Measurements from ENCODE around the gene TMEM255A. TPM values are rescaled to one million over a fixed set of nuclear protein-coding genes. Genes with fewer than 3 reads are reported as not detected.
"Not testable (repeated sequence)": the region's sequence is repeated elsewhere in the genome, so short reads cannot be mapped to it uniquely, and the experiment has no call there.

The TMEM255A gene
- total RNA-seq, 1 donor from 2014 or later = 3.5 TPM

DNA sequence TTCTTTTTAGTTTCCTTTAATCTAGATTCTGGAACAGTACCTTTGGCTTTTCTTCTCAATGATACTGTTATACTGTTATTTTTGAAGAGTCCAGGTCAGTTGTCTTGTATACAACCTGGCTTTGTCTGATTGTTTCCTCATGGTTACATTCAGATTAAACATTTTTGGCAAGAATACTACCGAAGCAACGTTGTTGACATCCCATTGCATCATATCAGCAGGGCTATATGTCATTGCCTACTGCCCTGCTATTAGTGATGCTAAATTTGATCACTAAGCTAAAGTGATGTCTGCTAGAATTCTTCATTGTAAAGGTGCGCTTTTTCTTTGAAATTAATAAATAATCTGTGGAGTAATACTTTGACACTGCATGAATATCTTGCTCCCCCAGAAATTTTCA lies 44.8 kb upstream of the TMEM255A start:
- H3F3A ChIP-seq (ENCODE audit: low read depth) = no peaks in the 10 kb centered on the region
- H3K79me2 ChIP-seq (ENCODE audit: low read depth) = no peaks in the 10 kb centered on the region
- no peaks in the 10 kb centered on the region for H3K9me3 ChIP-seq (ENCODE audit: low read depth)
- no peaks in the 10 kb centered on the region for H3K36me3 Mint-ChIP-seq
- H3K9ac ChIP-seq = no peak overlapping the region
- peaks cover 29% of the 10 kb centered on the region for H3K4me1 Mint-ChIP-seq
- H3K27ac Mint-ChIP-seq = no peak overlapping the region
- H2AFZ ChIP-seq (replicated peaks) = no peak overlapping the region
- H4K20me1 ChIP-seq (ENCODE audit: low read depth) = no peaks in the 10 kb centered on the region
- H3K9me3 Mint-ChIP-seq = peaks cover 8% of the 10 kb centered on the region
- H3K4me2 ChIP-seq = no peak overlapping the region
- H3K27me3 Mint-ChIP-seq (ENCODE audit: insufficient read depth, low read depth) = peaks cover 5% of the 10 kb centered on the region
- DNase-seq (ENCODE audit: low spot score) = no peak
- H3K4me1 ChIP-seq = no peaks in the 10 kb centered on the region
- no peak overlapping the region for H3K4me3 ChIP-seq
- no peak overlapping the region for H3K4me3 Mint-ChIP-seq
- H3K27ac ChIP-seq = no peak overlapping the region
- TF ChIP-seq CTCF (IDR thresholded peaks at IDR 0.05) (no peak), EZH2phosphoT487 (IDR thresholded peaks at IDR 0.05) (no peak), EZH2 (IDR thresholded peaks at IDR 0.05) (no peak)
- no peaks in the 10 kb centered on the region for H3K36me3 ChIP-seq
- H3K27me3 ChIP-seq = no peaks in the 10 kb centered on the region

- H3K4me2 ChIP-seq = no peak overlapping the region
- no peak overlapping the region for H3K4me3 Mint-ChIP-seq
- H3K4me1 ChIP-seq = no peaks in the 10 kb centered on the region
- no peaks in the 10 kb centered on the region for H3K79me2 ChIP-seq (ENCODE audit: low read depth)
- H3K36me3 ChIP-seq = no peaks in the 10 kb centered on the region
- no peak for DNase-seq (ENCODE audit: low spot score)
- no peak overlapping the region for H3K27ac ChIP-seq
- peaks cover 14% of the 10 kb centered on the region for H3K9me3 Mint-ChIP-seq
- H3K9ac ChIP-seq = no peak overlapping the region
- no peaks in the 10 kb centered on the region for H3K36me3 Mint-ChIP-seq
- no peak overlapping the region for H2AFZ ChIP-seq (replicated peaks)
- no peaks in the 10 kb centered on the region for H3K9me3 ChIP-seq (ENCODE audit: low read depth)
- no peaks in the 10 kb centered on the region for H3K4me1 Mint-ChIP-seq
- H3K27me3 ChIP-seq = no peaks in the 10 kb centered on the region
- TF ChIP-seq EZH2phosphoT487 (IDR thresholded peaks at IDR 0.05) = no peak
- no peak for TF ChIP-seq CTCF (IDR thresholded peaks at IDR 0.05)
- TF ChIP-seq EZH2 (IDR thresholded peaks at IDR 0.05) = no peak
- no peaks in the 10 kb centered on the region for H4K20me1 ChIP-seq (ENCODE audit: low read depth)
- H3K27ac Mint-ChIP-seq = no peak overlapping the region
- no peak overlapping the region for H3K4me3 ChIP-seq
- no peaks in the 10 kb centered on the region for H3F3A ChIP-seq (ENCODE audit: low read depth)
- H3K27me3 Mint-ChIP-seq (ENCODE audit: insufficient read depth, low read depth) = peaks cover 9% of the 10 kb centered on the region
These were observed 39.3 kb upstream of the TMEM255A start for GRCh38 chrX:120350450-120351138.

- H3K4me1 Mint-ChIP-seq; H3K4me3 Mint-ChIP-seq; H3K9me3 ChIP-seq (ENCODE audit: low read depth); H3K36me3 ChIP-seq; DNase-seq (ENCODE audit: low spot score); H3K79me2 ChIP-seq (ENCODE audit: low read depth); H3K36me3 Mint-ChIP-seq; H4K20me1 ChIP-seq (ENCODE audit: low read depth); H3K9ac ChIP-seq; H3K27me3 ChIP-seq; H3K27me3 Mint-ChIP-seq (ENCODE audit: insufficient read depth, low read depth); H3K4me2 ChIP-seq; H2AFZ ChIP-seq (replicated peaks); H3K27ac Mint-ChIP-seq; H3K27ac ChIP-seq; H3K9me3 Mint-ChIP-seq; H3K4me1 ChIP-seq; H3K4me3 ChIP-seq; H3F3A ChIP-seq (ENCODE audit: low read depth): not testable (repeated sequence)
These were observed 33.3 kb upstream of the TMEM255A start for GRCh38 chrX:120344566-120344965.

DNA sequence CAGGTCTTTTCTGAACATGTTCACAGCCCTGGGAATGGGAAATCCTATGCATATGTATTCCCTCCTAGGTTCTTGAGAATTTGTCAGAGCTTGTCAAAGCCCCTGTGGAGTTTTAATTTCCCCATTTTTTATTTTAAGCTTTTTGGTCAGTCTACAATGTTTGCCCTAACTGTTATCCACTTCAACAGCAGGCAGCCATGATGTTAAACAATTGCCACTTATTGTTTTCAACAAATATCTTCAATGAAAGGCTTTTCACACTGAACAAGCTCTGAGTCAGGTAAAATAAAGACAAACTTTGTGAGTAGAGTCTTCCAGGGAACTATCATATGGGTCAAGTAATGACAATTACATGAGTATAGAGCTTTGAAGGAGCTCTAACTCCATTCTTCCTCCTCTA lies 25.6 kb upstream of the TMEM255A start:
- H3F3A ChIP-seq (ENCODE audit: low read depth) = no peaks in the 10 kb centered on the region
- H3K4me1 ChIP-seq = no peaks in the 10 kb centered on the region
- TF ChIP-seq EZH2phosphoT487 (IDR thresholded peaks at IDR 0.05) = no peak
- no peak for TF ChIP-seq EZH2 (IDR thresholded peaks at IDR 0.05)
- TF ChIP-seq CTCF (IDR thresholded peaks at IDR 0.05) = no peak
- H3K36me3 Mint-ChIP-seq = no peaks in the 10 kb centered on the region
- no peak overlapping the region for H3K4me2 ChIP-seq
- H2AFZ ChIP-seq (replicated peaks) = no peak overlapping the region
- no peak overlapping the region for H3K4me3 Mint-ChIP-seq
- H3K27ac ChIP-seq = no peak overlapping the region
- no peak overlapping the region for H3K9ac ChIP-seq
- no peaks in the 10 kb centered on the region for H3K27me3 Mint-ChIP-seq (ENCODE audit: insufficient read depth, low read depth)
- H3K27ac Mint-ChIP-seq = no peak overlapping the region
- no peaks in the 10 kb centered on the region for H3K79me2 ChIP-seq (ENCODE audit: low read depth)
- peaks cover 18% of the 10 kb centered on the region for H3K9me3 ChIP-seq (ENCODE audit: low read depth)
- no peaks in the 10 kb centered on the region for H4K20me1 ChIP-seq (ENCODE audit: low read depth)
- DNase-seq (ENCODE audit: low spot score) = no peak
- no peaks in the 10 kb centered on the region for H3K4me1 Mint-ChIP-seq
- no peaks in the 10 kb centered on the region for H3K36me3 ChIP-seq
- H3K27me3 ChIP-seq = no peaks in the 10 kb centered on the region
- H3K9me3 Mint-ChIP-seq = peaks cover 33% of the 10 kb centered on the region
- no peak overlapping the region for H3K4me3 ChIP-seq

Data from neural progenitor cell (in vitro differentiated cells).